CD8-positive, alpha-beta memory T cell (primary cell): ENCODE measurements around the gene TBC1D2. TPM values are rescaled to one million over a fixed set of nuclear protein-coding genes. Genes with fewer than 3 reads are reported as not detected.
"Not testable (repeated sequence)": the region's sequence is repeated elsewhere in the genome, so short reads cannot be mapped to it uniquely, and the experiment has no call there.

Experiments used
- CTCF ChIA-PET: fragments of 350-600 bp; sonication (Branson Sonifier 250); formaldehyde crosslinking; loops from one replicate; lab custom pipeline; 2021; ENCODE audit warnings: antibody characterized with exemption; lab: Charles Lee
- POLR2A ChIA-PET: fragments of 350-600 bp; sonication (Branson Sonifier 250); formaldehyde crosslinking; loops from one replicate; lab custom pipeline; 2021; ENCODE audit warnings: antibody characterized with exemption; lab: Charles Lee
- DNase-seq, 5 donors: peaks; one replicate each; pipeline versions ENCODE4 v3.0.0 to v3.0.0-alpha.2; 2020 to 2022; ENCODE audit warnings: mixed read lengths in 1 of 5
- H3K27ac ChIP-seq: one replicate; pipeline ENCODE4 v1.7.0; 2013; ENCODE audit warnings: low read depth, mild to moderate bottlenecking, low read length, moderate library complexity
- H3K27me3 ChIP-seq: 2 replicates; pipeline ENCODE4 v1.7.0; 2013; ENCODE audit warnings: low read length, mild to moderate bottlenecking; ENCODE audit not compliant: insufficient read depth, poor library complexity, severe bottlenecking
- H3K36me3 ChIP-seq: 2 replicates; pipeline ENCODE4 v1.7.0; 2013; ENCODE audit warnings: mild to moderate bottlenecking, low read length, moderate library complexity; ENCODE audit not compliant: insufficient read depth
- H3K4me1 ChIP-seq: 2 replicates; pipeline ENCODE4 v1.7.0; 2013; ENCODE audit warnings: mild to moderate bottlenecking, low read length, moderate library complexity; ENCODE audit not compliant: insufficient read depth
- H3K4me3 ChIP-seq: 2 replicates; pipeline ENCODE4 v1.7.0; 2013; ENCODE audit warnings: mild to moderate bottlenecking, low read length
- H3K9me3 ChIP-seq: 2 replicates; pipeline ENCODE4 v1.7.0; 2013; ENCODE audit warnings: mild to moderate bottlenecking, low read length
- H3K27ac Mint-ChIP-seq, 8 donors: one replicate each; pipeline ENCODE4 v1.8.0; 2020 to 2021; ENCODE audit warnings: mixed read lengths in 8 of 8, mild to moderate bottlenecking in 6 of 8, inconsistent platforms in 3 of 8, moderate library complexity in 3 of 8
- H3K27me3 Mint-ChIP-seq, 2 donors: one replicate each; pipeline ENCODE4 v1.8.0; 2020 to 2021; ENCODE audit warnings: mixed read lengths in 2 of 2, mild to moderate bottlenecking in 1 of 2, moderate library complexity in 1 of 2
- H3K36me3 Mint-ChIP-seq, 3 donors: one replicate each; pipeline ENCODE4 v1.8.0; 2020 to 2021; ENCODE audit warnings: mixed read lengths in 3 of 3, inconsistent platforms in 1 of 3, mild to moderate bottlenecking in 1 of 3
- H3K4me1 Mint-ChIP-seq, 3 donors: one replicate each; pipeline ENCODE4 v1.8.0; 2020 to 2021; ENCODE audit warnings: mixed read lengths in 3 of 3, inconsistent platforms in 1 of 3, mild to moderate bottlenecking in 1 of 3
- H3K4me3 Mint-ChIP-seq, 7 donors: one replicate each; pipeline ENCODE4 v1.8.0; 2020 to 2021; ENCODE audit warnings: mixed read lengths in 7 of 7, mild to moderate bottlenecking in 6 of 7, moderate library complexity in 4 of 7, inconsistent platforms in 2 of 7
- H3K9me3 Mint-ChIP-seq, 5 donors: one replicate each; pipeline ENCODE4 v1.8.0; 2020 to 2022; ENCODE audit warnings: mixed read lengths in 5 of 5, mild to moderate bottlenecking in 3 of 5, moderate library complexity in 2 of 5, inconsistent platforms in 1 of 5
- polyA plus RNA-seq: library from polyadenylated mRNA; unstranded; fragments of 300-500 nt; fragmentation: Illumina TruSeq; gene quantifications from one replicate; pipeline ENCODE4 v1.2.3, GENCODE V29; 2021
- total RNA-seq, 2 experiments: library from RNA; stranded (reverse); gene quantifications; one replicate each; pipeline ENCODE4 v1.2.3, GENCODE V29; 2021

Gene TBC1D2
- total and polyA plus RNA-seq, 3 experiments from 2014 or later: 3.3 to 5.6 (median 4.8) TPM

- POLR2A ChIA-PET, H3K9me3 Mint-ChIP-seq, H3K27ac Mint-ChIP-seq, H3K4me3 ChIP-seq, H3K27ac ChIP-seq, H3K9me3 ChIP-seq, H3K4me1 ChIP-seq, H3K36me3 Mint-ChIP-seq, CTCF ChIA-PET, H3K4me3 Mint-ChIP-seq, H3K36me3 ChIP-seq, H3K4me1 Mint-ChIP-seq, H3K27me3 ChIP-seq, DNase-seq: not testable (repeated sequence)
- H3K27me3 Mint-ChIP-seq: peaks cover 3 to 44% of the 10 kb centered on the region in 2 donors
These were observed 14.2 kb upstream of the TBC1D2 start for GRCh38 chr9:98269652-98270051.

DNA sequence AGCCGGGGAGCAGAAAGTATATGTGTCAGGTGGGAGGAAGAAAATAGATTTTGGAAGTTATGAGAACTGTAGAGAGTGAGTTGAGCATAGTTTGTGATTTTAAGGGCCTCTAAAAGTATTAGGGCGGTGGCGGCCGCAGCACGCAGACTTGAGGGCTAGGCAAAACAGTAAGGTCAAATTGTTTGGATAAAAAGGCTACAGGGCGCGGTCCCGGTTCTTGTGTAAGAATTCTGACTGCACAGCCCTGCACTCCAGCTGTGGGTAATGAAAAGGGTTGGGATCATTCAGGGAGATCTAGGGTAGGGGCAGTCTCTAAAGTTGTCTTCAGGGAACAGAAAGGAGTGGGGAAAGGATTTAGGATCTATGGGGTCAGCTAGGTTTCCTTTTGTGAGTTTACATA, 12.1 kb upstream of the TBC1D2 start:
- H3K4me3 ChIP-seq, POLR2A ChIA-PET, H3K4me1 Mint-ChIP-seq, H3K27me3 ChIP-seq, H3K9me3 Mint-ChIP-seq, CTCF ChIA-PET, H3K4me3 Mint-ChIP-seq, H3K36me3 Mint-ChIP-seq, H3K27ac ChIP-seq, H3K9me3 ChIP-seq, H3K36me3 ChIP-seq, H3K4me1 ChIP-seq, DNase-seq, H3K27ac Mint-ChIP-seq: not testable (repeated sequence)
- peaks cover 5 to 35% of the 10 kb centered on the region in 2 donors for H3K27me3 Mint-ChIP-seq

- no peak for DNase-seq
- no peaks in the 10 kb centered on the region for H3K27me3 ChIP-seq
- ChIA-PET POLR2A (no interaction called here), CTCF (interaction anchor here (1.0 to 4.9 kb wide), 8 partner anchors 9 to 341 kb away, joined by 3 to 39 read pairs (median 4); partner anchors contain the start of genes CORO2A, TBC1D2 and TRIM14)
- H3K9me3 Mint-ChIP-seq: no peaks in the 10 kb centered on the region
- H3K4me3 Mint-ChIP-seq: no peak overlapping the region
- no peak overlapping the region for H3K27ac Mint-ChIP-seq
- peaks cover 0 to 2% (median 0%) of the 10 kb centered on the region in 3 donors for H3K4me1 Mint-ChIP-seq
- no peaks in the 10 kb centered on the region for H3K4me1 ChIP-seq
- H3K27ac ChIP-seq: no peak overlapping the region
- peaks cover 2 to 20% of the 10 kb centered on the region in 2 donors for H3K27me3 Mint-ChIP-seq
- peaks cover 0 to 3% (median 0%) of the 10 kb centered on the region in 3 donors for H3K36me3 Mint-ChIP-seq
- H3K36me3 ChIP-seq: no peaks in the 10 kb centered on the region
- no peaks in the 10 kb centered on the region for H3K9me3 ChIP-seq
- no peak overlapping the region for H3K4me3 ChIP-seq
These were observed 9.1 kb upstream of the TBC1D2 start for GRCh38 chr9:98264516-98264915.

- ChIA-PET CTCF (interaction anchor here (0.8 to 4.9 kb wide), 10 partner anchors 8 to 340 kb away, joined by 3 to 39 read pairs (median 4); partner anchors contain the start of genes CORO2A, TBC1D2 and TRIM14), POLR2A (interaction anchor here (0.6 kb wide), 1 partner anchor 341 kb away, joined by 10 read pairs; no protein-coding TSS in a partner anchor)
- Mint-ChIP-seq H3K27ac (peak overlapping the region in 1 of 8 donors; percentile 70), H3K4me3 (peak overlapping the region in 1 of 7 donors; percentile 5), H3K27me3 (peaks cover 2 to 14% of the 10 kb centered on the region in 2 donors), H3K4me1 (peaks cover 0 to 2% (median 0%) of the 10 kb centered on the region in 3 donors), H3K9me3 (no peaks in the 10 kb centered on the region), H3K36me3 (peaks cover 0 to 3% (median 0%) of the 10 kb centered on the region in 3 donors)
- H3K36me3 ChIP-seq: no peaks in the 10 kb centered on the region
- H3K27ac ChIP-seq: no peak overlapping the region
- DNase-seq: peak; percentile 69 to 88 (median 71)
- no peaks in the 10 kb centered on the region for H3K27me3 ChIP-seq
- no peaks in the 10 kb centered on the region for H3K4me1 ChIP-seq
- H3K4me3 ChIP-seq: no peak overlapping the region
- no peaks in the 10 kb centered on the region for H3K9me3 ChIP-seq
These were observed 8.3 kb upstream of the TBC1D2 start for GRCh38 chr9:98263482-98264357.

- Histone ChIP-seq H3K9me3 (no peaks in the 10 kb centered on the region), H3K27ac (no peak overlapping the region), H3K27me3 (no peaks in the 10 kb centered on the region), H3K36me3 (no peaks in the 10 kb centered on the region), H3K4me3 (no peak overlapping the region), H3K4me1 (no peaks in the 10 kb centered on the region)
- H3K36me3 Mint-ChIP-seq: peaks cover 0 to 3% (median 0%) of the 10 kb centered on the region in 3 donors
- DNase-seq: no peak
- no peak overlapping the region for H3K4me3 Mint-ChIP-seq
- POLR2A ChIA-PET: no interaction called here
- peaks cover 0 to 2% (median 0%) of the 10 kb centered on the region in 3 donors for H3K4me1 Mint-ChIP-seq
- peaks cover 2 to 8% of the 10 kb centered on the region in 2 donors for H3K27me3 Mint-ChIP-seq
- no peak overlapping the region for H3K27ac Mint-ChIP-seq
- H3K9me3 Mint-ChIP-seq: no peaks in the 10 kb centered on the region
- CTCF ChIA-PET: interaction anchor here (0.8 to 4.9 kb wide), 11 partner anchors 8 to 373 kb away, joined by 3 to 39 read pairs (median 4); partner anchors contain the start of genes CORO2A, TBC1D2 and TRMO
These were observed 7.6 kb upstream of the TBC1D2 start for GRCh38 chr9:98263080-98263479.

- no peak overlapping the region for H3K4me3 ChIP-seq
- no peak overlapping the region for H3K4me3 Mint-ChIP-seq
These were observed 6.6 kb upstream of the TBC1D2 start for GRCh38 chr9:98262056-98262455.

DNA sequence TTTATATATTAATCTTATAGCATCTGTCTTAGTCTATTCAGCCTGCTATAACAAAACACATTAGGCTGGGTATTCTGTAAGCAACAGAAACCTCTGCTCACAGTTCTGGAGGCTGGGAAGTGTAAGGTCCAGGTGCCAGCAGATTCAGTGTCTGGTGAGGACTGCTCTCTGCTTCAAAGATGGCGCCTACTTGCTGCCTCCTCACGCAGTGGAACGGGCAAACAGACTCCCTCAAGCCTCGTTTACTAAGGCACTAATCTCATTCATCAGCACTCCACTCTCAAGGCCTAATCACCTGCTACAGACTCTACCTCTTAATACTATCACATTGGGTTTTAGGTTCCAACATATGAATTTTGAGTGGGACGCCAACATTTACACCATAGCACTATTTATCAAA, 5.2 kb upstream of the TBC1D2 start:
- H3K9me3 ChIP-seq: no peaks in the 10 kb centered on the region
- Mint-ChIP-seq H3K4me3 (no peak overlapping the region), H3K27ac (no peak overlapping the region), H3K27me3 (peaks cover 0 to 1% of the 10 kb centered on the region in 2 donors), H3K9me3 (no peaks in the 10 kb centered on the region), H3K36me3 (peaks cover 0 to 9% (median 0%) of the 10 kb centered on the region in 3 donors), H3K4me1 (peaks cover 7 to 8% (median 7%) of the 10 kb centered on the region in 3 donors)
- H3K4me1 ChIP-seq: peaks cover 5% of the 10 kb centered on the region
- H3K36me3 ChIP-seq: no peaks in the 10 kb centered on the region
- ChIA-PET CTCF (no interaction called here), POLR2A (no interaction called here)
- no peak overlapping the region for H3K4me3 ChIP-seq
- DNase-seq: no peak
- H3K27ac ChIP-seq: no peak overlapping the region
- H3K27me3 ChIP-seq: no peaks in the 10 kb centered on the region

More at GRCh38 chr9:98262056-98262455, 6.6 kb upstream of the TBC1D2 start:
- Mint-ChIP-seq H3K27me3 (peaks cover 0 to 1% of the 10 kb centered on the region in 2 donors), H3K9me3 (no peaks in the 10 kb centered on the region), H3K27ac (no peak overlapping the region), H3K4me1 (peaks cover under 1 to 2% (median 1%) of the 10 kb centered on the region in 3 donors), H3K36me3 (no peaks in the 10 kb centered on the region)
- ChIA-PET CTCF (interaction anchor here (1.1 to 4.9 kb wide), 4 partner anchors 25 to 372 kb away, joined by 3 to 39 read pairs (median 3); partner anchors contain the start of gene TRMO), POLR2A (interaction anchor here (0.6 kb wide), 1 partner anchor 740 kb away, joined by 21 read pairs; no protein-coding TSS in a partner anchor)
- Histone ChIP-seq H3K9me3 (no peaks in the 10 kb centered on the region), H3K36me3 (no peaks in the 10 kb centered on the region), H3K27me3 (no peaks in the 10 kb centered on the region), H3K27ac (no peak overlapping the region), H3K4me1 (peaks cover 3% of the 10 kb centered on the region)
- no peak for DNase-seq

- ChIA-PET POLR2A (no interaction called here), CTCF (interaction anchor here (1.2 kb wide), 1 partner anchor 158 kb away, joined by 4 read pairs; no protein-coding TSS in a partner anchor)
- Mint-ChIP-seq H3K27ac (no peak overlapping the region), H3K4me3 (no peak overlapping the region), H3K36me3 (peaks cover 0 to 11% (median 0%) of the 10 kb centered on the region in 3 donors), H3K27me3 (peaks cover 0 to 1% of the 10 kb centered on the region in 2 donors), H3K9me3 (no peaks in the 10 kb centered on the region), H3K4me1 (peaks cover 11% of the 10 kb centered on the region in 3 donors)
- H3K4me1 ChIP-seq: peaks cover 8% of the 10 kb centered on the region
- no peak for DNase-seq
- H3K36me3 ChIP-seq: no peaks in the 10 kb centered on the region
- no peaks in the 10 kb centered on the region for H3K27me3 ChIP-seq
- H3K9me3 ChIP-seq: no peaks in the 10 kb centered on the region
- H3K27ac ChIP-seq: no peak overlapping the region
- H3K4me3 ChIP-seq: no peak overlapping the region
These were observed 4.3 kb upstream of the TBC1D2 start for GRCh38 chr9:98259791-98260190.
